ENCODE data around the gene PRODH2. TPM values are rescaled to one million over a fixed set of nuclear protein-coding genes. Genes with fewer than 3 reads are reported as not detected.
A peak's percentile ranks its signal among the peaks of the same experiment; 100 is the strongest.

The PRODH2 gene
- total and polyA plus RNA-seq, 2 of the 13 experiments (the other 11 are each of a cell fraction or from before 2014, with no cell fraction given) = 86.7 to 118 TPM

DNA sequence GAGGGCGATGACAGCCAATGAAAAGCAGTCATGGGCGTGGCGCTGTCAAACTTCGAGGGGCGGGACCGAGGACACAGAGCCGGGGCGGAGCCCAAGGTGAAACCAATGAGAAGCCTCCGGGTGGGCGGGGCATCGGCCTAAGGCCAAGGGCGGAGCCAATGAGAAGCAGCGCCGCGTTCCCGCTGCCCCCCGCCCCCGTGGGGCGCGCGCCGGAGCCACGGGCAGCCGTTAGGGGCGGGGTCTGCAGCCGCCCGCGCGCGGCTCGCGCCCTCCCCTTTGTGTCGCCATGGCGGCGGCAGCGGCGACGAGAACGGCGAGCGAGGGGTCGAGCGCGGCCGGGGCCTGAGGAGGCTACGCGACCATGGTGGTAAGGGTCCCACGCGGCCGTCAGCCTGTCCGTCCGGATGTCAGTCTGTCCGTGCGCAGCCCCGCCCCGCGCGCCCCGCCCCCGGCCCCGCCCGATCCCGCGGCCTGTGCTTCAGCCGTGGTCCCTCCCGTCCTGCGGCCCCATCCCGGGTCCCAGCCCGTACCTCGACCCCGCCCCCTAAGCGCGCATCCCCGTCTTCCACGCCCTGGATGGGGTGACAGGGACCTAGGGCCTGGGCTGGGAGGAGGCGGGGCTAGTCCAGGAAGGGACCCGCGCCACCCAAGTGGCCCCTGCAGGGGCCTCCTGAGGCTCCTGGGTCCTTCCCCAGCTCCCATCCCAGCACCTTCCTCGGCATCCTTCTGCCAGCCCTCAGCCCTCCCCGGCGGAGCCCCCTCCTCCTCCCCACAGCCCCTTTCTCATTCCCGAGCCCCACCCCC, 37.1 kb downstream of the PRODH2 start, which contains the start of gene ARHGAP33 (continued):
- no peak for TF ChIP-seq ZBTB7A (CRISPR knock-in tag; IDR thresholded peaks at IDR 0.05)
- TF ChIP-seq ZNF746 (CRISPR knock-in tag; IDR thresholded peaks at IDR 0.05) = no peak
- TF ChIP-seq, protein P1, sequence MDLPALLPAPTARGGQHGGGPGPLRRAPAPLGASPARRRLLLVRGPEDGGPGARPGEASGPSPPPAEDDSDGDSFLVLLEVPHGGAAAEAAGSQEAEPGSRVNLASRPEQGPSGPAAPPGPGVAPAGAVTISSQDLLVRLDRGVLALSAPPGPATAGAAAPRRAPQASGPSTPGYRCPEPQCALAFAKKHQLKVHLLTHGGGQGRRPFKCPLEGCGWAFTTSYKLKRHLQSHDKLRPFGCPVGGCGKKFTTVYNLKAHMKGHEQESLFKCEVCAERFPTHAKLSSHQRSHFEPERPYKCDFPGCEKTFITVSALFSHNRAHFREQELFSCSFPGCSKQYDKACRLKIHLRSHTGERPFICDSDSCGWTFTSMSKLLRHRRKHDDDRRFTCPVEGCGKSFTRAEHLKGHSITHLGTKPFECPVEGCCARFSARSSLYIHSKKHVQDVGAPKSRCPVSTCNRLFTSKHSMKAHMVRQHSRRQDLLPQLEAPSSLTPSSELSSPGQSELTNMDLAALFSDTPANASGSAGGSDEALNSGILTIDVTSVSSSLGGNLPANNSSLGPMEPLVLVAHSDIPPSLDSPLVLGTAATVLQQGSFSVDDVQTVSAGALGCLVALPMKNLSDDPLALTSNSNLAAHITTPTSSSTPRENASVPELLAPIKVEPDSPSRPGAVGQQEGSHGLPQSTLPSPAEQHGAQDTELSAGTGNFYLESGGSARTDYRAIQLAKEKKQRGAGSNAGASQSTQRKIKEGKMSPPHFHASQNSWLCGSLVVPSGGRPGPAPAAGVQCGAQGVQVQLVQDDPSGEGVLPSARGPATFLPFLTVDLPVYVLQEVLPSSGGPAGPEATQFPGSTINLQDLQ (CRISPR knock-in tag; IDR thresholded peaks at IDR 0.05) = no peak
- peak; percentile 52; the same call in 1 of the 2 replicates for TF ChIP-seq ARID4A (CRISPR knock-in tag; IDR thresholded peaks at IDR 0.05; ENCODE audit: borderline replicate concordance)
- no peak for TF ChIP-seq FIP1L1 (IDR thresholded peaks at IDR 0.05; ENCODE audit: borderline replicate concordance, insufficient read depth, low read depth, low read length)
- no peak for TF ChIP-seq TCF7 (IDR thresholded peaks at IDR 0.05; ENCODE audit: low read depth)
- no peak for TF ChIP-seq HNF4A (CRISPR knock-in tag; IDR thresholded peaks at IDR 0.05)
- no peak for TF ChIP-seq ZNF75D (CRISPR knock-in tag; IDR thresholded peaks at IDR 0.05; ENCODE audit: borderline replicate concordance)
- no peak for TF ChIP-seq ZNF772 (CRISPR knock-in tag; IDR thresholded peaks at IDR 0.05)
- TF ChIP-seq AHR (CRISPR knock-in tag; IDR thresholded peaks at IDR 0.05) = no peak
- TF ChIP-seq ZFP82 (CRISPR knock-in tag; IDR thresholded peaks at IDR 0.05; ENCODE audit: borderline replicate concordance) = no peak
- TF ChIP-seq SIN3A (IDR thresholded peaks at IDR 0.05; ENCODE audit: borderline replicate concordance, low read depth, low read length) = 0 out of 2 replicates have a peak, but pooled peaks have one; percentile 78
- TF ChIP-seq, protein P2, sequence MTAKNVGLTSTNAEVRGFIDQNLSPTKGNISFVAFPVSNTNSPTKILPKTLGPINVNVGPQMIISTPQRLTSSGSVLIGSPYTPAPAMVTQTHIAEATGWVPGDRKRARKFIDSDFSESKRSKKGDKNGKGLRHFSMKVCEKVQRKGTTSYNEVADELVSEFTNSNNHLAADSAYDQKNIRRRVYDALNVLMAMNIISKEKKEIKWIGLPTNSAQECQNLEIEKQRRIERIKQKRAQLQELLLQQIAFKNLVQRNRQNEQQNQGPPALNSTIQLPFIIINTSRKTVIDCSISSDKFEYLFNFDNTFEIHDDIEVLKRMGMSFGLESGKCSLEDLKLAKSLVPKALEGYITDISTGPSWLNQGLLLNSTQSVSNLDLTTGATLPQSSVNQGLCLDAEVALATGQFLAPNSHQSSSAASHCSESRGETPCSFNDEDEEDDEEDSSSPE (CRISPR knock-in tag; IDR thresholded peaks at IDR 0.05) = peak; percentile 69
- TF ChIP-seq ZNF260 (CRISPR knock-in tag; IDR thresholded peaks at IDR 0.05; ENCODE audit: borderline replicate concordance, low read depth) = no peak
- TF ChIP-seq KDM2A (CRISPR knock-in tag; IDR thresholded peaks at IDR 0.05; ENCODE audit: borderline replicate concordance, low read depth) = 0 out of 2 replicates have a peak, but pooled peaks have one; percentile 17
- TF ChIP-seq TOPORS (CRISPR knock-in tag; IDR thresholded peaks at IDR 0.05) = no peak
- no peak for TF ChIP-seq RBM39 (IDR thresholded peaks at IDR 0.05; ENCODE audit: low read depth, low read length, poor library complexity, severe bottlenecking)
- no peak for TF ChIP-seq ZFP37 (CRISPR knock-in tag; IDR thresholded peaks at IDR 0.05; ENCODE audit: borderline replicate concordance)
- no peak for TF ChIP-seq CSRNP1 (CRISPR knock-in tag; IDR thresholded peaks at IDR 0.05)
